NCI-H1930 (cell line): ENCODE results near the gene ZNF320.
"Not testable (repeated sequence)": the region's sequence is repeated elsewhere in the genome, so short reads cannot be mapped to it uniquely, and the experiment has no call there.

Experiments
- DNase-seq, 2 experiments: peaks; one replicate each; lab custom pipeline; 2025; lab: John Stamatoyannopoulos, UW

Gene ZNF320

DNA sequence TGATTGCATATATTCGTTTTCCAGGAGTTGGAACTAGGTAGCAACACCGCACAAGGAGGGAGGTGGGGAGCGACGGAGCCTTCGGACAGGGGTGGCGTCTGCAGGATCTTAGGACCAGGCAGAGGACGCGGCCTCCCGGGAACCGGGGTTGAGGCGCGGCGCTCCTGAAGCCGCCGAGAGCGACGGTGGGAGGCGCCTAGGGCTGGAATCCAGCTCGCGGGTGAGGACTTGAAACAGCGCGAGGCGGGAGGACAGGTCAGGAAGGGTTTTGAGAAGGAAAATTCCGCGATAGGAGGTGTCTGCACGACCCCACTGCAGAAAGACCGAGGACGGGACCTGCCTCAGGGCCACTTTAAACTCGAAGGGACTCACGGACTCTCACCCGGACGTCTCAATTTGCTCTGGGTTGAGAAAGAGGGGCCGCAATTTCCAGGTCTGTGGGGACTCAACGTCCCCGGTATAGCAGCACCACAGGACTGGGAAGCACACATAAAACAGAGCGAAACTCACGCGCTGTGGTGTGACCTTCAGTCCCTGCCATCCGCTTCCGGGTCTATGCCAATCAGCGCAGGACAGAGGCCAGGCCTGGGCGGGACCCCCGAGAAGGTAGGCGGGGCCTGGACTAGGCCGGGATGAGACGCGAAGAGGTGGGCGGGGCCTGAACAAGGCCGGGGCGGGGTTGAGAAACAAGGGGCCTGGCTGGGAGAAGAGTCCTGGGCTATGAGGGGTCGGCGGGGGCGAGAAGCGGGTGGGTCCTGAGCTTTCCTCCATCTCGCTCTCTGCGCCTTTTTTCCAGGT is at the start of gene ZNF320:
TSS of gene ZNF320 (minus strand) at position 498 of the 798 bp plus-strand sequence. CDS start 7,380 bp downstream, outside the sequence.
- peak; percentile 90 to 95 for DNase-seq

DNA sequence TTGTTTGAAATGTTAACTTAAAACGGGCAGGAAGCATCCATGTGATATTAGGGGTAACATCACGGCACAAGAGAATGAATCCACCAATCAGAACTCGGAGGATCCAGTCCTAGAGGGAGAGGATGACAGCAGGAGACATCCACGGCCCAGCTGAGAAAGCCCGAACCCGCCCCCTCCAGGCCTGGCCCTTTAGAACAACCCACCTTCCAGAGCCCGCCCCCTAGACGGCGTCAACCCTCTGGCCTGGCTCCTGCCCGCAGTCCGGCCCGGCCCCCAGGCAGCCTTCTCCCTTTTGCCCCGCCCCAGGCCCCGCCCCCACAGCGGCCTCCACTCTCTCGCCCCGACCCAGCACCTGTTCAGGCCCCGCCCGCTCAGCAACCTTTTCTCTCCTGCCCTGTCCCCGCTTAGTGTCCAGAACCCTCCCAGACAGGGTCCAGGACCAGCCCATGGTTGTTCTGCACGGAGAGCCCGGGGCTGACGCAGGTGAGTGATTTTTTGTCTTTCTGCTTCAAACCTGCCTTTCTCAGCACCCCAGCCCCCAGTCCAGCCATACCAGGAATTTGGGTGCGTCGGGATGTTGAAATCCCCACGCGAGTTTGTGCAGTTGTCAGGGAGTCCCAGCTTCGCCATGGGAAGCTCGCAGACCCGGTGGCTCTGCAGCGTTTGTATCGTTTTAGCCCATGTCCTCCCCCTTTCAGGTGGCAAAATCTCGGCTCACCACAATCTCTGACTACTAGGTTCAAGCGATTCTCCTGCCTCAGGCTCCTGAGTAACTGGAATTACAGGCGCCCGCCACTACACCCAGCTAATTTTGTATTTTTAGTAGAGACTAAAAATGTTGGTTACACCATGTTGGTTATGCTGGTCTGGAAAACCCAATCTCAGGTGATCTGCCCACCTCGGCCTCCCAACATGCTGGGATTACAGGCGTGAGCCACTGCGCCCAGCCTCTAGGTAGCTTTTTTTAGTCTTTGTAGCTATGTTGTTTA is 49.2 kb upstream of the ZNF320 start:
- peak; percentile 63 to 79 for DNase-seq

DNA sequence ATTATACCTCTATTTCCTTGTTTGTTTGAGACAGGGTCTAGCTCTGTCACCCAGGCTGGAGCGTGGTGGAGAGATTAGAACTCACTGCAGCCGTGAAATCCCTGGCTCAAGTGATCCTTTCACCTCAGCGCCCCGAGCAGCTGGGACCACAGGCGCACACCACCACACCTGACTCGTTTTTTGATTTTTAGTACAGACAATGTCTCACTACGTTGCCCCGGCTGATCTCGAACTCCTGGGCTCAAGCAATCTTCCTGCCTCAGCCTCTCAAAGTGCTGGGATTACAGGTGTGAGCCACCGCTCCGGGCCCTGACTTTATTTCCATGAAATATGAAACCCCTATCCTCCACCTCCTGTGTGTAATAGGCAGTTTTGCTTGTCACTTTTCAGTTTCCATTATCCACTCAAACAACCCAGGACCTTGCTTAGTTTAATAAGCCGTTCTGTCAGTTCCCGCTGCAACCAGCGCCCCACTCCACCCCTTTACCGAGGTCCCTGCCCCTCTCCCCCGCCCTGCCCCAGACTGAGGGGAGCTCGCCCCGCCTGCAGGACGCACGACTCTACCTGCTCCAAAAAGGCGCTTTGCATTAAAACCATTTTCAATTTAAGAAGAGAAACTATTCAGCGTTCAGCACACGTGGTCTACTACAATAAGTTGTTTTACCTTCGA is 48.4 kb upstream of the ZNF320 start:
- DNase-seq, result no peak

DNA sequence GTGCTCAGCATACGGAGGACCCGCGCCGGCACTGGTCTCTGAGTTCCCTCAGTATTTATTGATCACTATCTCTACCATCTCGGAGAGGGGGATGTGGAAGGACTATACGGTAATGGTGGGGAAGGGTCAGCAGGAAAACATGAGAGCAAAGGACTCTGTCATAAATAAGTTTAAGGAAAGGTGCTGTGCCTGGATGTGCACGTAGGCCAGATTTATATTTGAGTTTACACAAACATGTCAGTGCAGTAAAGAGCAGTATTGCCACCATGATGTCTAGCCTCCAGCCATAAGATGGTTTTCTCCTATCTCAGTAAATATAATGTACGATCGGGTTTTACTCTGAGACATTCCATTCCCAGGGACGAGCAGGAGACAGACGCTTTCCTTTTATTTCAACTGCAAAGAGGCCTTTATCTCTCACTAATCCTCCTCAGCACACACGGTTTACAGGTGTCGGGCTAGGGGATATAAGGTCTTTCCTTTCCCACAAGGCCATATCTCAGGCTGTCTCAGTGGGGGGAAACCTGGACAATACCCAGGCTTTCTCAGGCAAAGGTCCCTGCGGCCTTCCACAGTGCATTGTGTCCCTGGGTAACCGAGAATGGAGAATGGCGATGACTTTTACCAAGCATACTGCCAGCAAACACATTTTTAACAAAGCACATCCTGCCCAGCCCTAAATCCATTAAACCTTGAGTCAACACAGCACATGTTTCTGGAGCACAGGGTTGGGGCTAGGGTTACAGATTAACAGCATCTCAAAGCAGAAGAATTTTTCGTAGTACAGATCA is 47.5 kb upstream of the ZNF320 start:
- DNase-seq, result not testable (repeated sequence)

DNA sequence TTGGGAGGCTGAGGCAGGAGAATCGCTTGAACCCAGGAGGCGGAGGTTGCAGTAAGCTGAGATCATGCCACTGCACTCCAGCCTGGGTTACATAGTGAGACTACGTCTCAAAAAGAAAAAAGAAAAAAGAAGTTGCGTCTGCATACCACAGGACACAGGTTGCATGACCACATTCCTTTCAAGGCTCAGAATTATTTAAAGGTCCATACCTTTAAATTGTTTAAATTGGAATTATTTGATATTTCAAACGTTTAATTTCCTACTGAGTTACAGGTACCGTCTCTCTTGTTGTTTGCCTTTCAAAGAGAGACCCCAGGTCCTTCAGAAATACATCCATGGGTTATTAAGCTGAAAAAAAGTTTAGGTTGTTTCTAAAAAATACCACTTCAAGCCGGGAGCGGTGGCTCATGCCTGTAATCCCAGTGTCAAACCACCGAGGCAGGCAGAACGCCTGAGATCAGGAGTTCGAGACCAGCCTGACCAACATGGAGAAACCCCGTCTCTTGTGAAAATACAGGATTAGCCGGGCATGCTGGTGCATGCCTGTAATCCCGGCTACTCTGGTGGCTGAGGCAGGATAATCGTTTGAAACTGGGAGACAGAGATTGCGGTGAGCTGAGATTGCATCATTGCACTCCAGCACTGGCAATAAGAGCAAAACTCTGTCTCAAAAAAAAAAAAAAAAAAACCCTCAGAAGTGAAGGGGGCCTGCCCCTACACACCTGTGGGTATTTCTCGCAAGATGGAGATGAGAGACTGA is 46.6 kb upstream of the ZNF320 start:
- DNase-seq, result no peak

DNA sequence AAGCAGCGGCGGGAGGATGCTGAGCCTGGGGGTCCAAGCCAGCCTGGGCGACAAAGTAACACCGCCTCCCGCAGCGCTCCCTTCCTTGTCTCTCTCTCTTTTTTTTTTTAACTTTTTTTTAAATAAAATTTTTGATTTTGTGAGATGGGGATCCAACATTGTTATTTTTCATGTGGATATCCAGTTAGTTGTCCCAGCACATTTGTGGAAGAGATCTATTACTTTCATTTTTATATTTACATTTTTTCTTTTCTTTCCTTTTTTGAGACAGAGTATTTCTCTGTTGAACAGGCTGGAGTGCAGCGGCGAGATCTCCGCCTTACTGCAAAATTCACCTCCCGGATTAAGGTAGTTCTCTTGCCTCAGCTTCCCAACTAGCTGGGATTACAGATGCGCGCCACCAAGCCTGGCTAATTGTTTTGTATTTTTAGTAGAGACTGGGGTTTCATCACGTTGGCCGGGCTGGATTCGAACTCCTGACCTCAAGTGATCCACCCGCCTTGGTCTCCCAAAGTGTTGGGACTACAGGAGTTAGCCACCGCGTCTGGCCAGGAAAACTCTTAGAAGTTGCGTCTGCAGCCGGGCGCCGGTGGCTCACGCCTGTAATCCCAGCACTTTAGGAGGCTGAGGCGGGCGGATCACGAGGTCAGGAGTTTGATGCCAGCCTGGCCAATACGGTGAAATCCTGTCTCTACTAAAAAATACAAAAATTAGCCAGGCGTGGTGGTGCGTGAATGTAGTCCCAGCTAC is 45.9 kb upstream of the ZNF320 start:
- DNase-seq, result no peak

DNA sequence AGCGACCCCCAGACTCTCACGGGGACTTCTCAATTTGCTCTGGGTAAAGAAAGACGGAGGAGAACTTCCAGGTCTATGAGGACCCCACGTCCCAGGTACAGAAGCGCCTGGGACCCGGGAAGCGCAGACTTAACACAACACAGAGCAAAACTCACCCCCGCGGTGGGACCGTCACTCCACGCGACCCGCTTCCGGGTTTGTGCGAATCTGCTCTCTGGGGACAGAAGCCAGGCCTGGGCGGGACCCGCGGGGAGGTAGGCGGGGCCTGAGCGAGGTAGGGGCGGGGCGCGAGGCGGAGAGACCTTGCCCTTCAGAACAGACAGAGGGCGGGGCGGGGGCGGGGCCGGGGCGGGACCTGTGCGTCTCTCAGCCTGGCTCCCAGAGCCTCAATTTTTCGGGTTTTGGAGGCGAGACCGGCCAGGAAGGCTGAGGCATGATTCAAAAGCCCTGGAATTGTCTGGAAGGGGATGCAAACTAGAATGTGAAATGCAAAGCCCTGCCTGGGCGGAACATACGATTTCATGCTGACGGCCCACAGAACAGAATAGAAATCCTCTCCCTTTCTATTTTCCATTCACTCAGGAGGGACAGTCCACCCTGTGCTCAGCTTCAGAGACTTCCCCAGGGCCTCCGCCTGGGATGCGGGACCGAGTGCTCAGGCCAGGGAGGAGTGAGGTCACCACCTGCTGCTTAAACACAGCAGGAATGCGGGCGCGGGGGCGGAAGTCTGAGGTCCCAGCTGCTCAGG is 45.1 kb upstream of the ZNF320 start:
- peak; percentile 83 to 84 for DNase-seq

DNA sequence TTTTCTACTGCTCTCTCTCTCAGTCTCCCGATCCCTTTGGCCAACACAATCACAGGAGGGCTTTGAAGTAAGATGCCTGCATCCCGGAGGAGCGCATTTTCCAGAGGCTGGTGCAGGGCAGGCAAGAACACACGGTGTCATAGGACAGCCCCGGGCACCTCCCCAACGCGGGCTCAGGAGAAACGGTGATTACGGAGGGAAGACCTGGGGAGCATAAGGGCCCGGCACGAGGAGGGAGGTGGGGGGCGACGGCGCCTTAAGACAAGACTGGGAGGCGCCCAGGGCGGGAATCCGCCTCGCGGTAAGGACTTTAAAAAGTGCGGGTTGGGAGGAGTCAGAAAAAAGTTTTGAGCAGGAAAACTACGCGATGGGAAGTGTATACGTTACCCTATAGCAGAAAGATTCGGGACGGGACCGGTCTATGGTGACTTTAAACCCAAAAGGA is 44.5 kb upstream of the ZNF320 start:
- DNase-seq, result no peak

DNA sequence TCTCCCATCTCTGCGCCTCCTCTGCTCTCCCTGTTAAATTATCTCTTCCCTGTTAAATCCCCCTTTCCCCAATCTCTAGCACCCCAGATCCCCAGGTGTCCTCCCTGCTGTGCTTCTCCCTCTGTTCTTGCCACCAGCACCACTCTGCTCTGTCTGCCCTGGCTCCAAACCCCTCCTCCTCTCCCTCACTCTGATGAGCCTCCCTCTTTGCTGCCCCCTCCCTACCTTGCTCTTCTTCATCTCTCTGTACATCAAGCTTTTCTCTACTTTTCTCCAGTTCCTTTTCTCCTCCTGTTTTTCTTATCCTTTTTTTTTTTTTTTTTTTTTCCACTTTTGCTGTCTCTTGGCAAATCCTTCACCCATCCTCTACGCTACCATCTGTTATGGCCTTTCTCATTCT is 44.1 kb upstream of the ZNF320 start:
- not testable (repeated sequence) for DNase-seq

DNA sequence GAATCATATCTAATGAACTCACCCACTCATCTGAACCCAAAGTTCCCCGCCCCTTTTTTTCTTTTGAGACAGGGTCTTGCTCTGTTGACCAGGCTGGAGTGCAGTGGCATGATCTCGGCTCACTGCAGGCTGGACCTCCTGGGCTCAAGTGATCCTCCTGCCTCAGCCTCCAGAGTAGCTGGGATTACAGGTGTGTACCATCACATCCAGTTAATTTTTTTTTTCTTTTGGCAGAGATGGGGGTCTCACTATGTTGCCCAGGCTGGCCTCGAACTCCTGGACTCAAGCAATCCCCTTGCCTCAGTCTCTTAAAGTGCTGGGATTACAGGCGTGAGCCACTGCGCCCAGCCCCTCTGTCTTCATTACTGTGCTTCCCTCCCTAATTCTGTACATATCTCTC is 43.5 kb upstream of the ZNF320 start:
- not testable (repeated sequence) for DNase-seq

DNA sequence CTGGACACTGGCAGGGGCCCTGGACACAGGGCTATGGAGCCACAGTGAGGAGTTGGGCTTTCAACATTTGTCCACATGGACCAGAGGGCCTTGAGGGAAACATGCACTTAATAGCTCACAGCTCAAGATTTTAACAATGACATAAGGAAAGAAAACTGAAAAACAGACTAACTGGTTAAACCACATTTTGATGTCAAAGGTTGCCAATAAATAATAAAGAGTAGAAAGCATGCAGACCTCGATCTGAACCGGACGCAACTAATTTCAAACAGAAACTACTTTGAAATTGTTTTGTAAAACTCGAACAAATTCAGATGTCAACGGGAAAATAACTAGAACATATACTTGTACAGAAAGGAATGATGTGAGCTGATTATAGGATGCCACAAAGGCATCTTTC is 41.3 kb upstream of the ZNF320 start:
- no peak for DNase-seq

DNA sequence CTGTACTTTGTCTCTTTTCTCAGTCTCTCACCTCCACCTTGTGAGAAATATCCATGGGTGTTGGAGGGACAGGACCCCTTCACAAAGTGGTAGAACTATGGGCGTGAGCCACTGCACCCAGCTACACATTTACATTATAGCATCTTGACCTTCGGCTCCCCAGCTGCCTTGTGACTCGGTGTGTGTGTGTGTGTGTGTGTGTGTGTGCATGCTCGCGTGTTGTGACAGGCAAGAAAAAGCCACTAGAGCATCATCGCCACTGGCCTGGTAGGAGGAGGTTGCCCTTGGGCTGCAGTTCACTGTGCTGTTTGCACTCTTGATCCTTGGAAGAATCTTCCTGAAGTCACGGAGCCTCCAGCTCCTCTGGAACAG is 39.5 kb upstream of the ZNF320 start:
- no peak for DNase-seq

DNA sequence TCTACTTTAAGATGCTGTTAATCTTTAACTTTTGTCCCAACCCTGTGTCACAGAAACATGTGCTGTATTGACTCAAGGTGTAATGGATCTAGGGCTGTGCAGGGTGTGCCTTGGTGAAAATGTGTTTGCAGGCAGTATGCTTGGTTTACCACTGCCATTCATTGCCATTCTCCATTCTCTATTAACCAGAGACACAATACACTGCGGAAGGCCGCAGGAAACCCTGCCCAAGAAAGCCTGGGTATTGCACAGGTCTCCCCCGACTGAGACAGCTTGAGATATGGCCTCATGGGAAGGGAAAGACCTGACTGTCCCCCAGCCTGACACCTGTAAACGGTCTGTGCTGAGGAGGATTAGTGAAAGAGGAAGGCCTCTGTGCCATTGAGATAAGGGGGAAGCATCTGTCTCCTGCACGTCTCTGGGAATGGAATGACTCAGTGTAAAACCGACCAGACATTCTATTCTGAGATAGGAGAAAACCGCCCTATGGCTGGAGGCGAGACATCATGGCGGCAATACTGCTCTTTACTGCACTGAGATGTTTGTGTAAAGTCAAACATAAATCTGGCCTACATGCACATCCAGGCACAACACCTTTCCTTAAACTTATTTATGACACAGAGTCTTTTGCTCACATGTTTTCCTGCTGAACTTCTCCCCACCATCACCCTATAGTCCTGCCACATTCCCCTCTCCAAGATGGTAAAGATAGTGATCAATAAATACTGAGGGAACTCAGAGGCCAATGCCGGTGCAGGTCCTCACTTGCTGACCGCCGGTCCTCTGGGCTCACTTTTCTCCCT is 38.9 kb upstream of the ZNF320 start:
- no peak for DNase-seq

DNA sequence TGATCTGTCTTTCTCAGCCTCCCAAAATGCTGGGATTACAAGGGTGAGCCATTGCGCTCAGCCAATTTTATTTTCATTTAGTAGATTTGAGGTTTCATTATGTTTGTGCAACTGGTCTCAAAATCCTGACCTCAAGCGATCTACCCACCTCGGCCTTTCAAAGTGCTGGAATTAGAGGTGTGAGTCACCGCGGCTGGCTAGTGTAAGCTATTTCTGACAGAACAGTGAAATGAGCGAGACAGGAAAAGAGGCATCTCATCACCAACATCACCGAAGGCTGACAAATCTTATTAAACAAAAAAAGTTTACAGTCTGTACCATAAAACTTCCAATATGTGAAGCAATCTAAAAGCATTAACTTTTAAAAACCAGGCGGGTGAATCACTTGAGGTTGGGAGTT is 38.0 kb upstream of the ZNF320 start:
- no peak for DNase-seq

DNA sequence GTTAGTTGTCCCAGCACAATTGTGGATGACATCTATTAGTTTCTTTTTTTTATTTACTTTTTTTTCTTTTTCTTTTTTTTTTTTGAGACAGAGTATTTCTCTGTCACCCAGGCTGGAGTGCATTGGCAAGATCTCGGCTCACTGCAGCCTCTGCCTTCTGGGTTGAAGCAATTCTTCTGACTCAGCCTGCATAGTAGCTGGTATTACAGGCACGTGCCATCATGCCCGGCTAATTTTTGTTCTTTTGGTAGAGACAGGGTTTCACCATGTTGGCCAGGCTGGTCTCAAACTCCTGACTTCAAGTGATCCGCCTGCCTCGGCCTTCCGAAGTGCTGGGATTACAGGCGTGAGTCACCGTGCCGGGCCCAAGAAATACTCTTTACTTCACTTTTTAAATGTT is 27.2 kb upstream of the ZNF320 start:
- not testable (repeated sequence) for DNase-seq

DNA sequence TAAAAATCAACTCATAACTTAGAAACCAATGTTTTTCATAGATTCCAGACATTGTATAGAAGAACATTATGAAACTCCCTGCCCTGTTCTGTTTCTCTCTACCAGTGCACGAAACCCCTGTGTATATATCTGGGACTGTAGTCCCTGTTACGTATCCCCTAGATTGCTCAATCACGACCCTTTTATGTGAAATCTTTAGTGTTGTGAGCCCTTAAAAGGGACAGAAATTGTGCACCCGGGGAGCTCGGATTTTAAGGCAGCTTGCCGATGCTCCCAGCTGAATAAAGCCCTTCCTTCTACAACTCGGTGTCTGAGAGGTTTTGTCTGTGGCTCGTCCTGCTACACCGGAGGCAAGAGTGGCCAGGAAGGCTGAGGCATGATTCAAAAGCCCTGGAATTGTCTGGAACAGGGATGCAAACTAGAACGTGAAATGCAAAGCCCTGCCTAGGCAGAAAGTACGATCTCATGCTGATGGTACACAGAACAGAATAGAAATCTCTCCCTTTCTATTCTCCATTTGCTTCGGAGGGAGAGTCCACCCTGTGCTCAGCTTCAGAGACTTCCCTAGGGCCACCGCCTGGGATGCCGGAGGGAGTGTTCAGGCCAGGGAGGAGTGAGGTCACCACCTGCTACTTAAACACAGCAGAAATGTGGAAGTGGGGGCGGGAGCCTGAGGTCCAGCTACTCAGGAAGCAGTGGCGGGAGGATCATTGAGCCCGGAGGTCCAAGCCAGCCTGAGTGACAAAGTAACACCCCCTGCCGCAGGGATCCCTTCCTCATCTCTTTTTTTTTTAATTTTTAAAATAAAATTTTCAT is 26.6 kb upstream of the ZNF320 start:
- DNase-seq, result no peak
